ENCODE results near the gene ACHE. TPM values are rescaled to one million over a fixed set of nuclear protein-coding genes. Genes with fewer than 3 reads are reported as not detected.
"Not testable (repeated sequence)": the region's sequence is repeated elsewhere in the genome, so short reads cannot be mapped to it uniquely, and the experiment has no call there.

ACHE gene
- total and polyA plus RNA-seq, 2 donors (not counting 1 experiment from before 2014, with no cell fraction given) = under 0.01 to 0.07 TPM

DNA sequence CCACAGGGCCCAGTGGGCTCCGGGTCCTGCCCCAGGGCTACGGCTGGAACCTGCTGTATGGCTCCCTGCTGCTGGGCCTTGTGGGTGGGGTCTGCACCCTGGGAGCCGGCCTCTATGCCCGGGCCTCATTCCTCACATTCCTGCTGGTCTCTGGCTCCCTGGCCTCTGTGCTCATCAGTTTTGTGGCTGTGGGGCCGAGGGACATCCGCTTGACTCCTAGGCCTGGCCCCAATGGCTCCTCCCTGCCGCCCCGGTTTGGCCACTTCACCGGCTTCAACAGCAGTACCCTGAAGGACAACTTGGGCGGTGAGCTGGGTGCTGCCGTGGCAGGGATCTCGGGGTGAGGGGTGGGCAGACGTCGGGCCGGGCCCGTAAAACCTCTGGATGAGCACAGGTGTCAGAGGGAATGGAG lies 38.8 kb downstream of the ACHE start:
- Histone ChIP-seq H3K4me3 (replicated peaks in 1 of 4; ENCODE audit: control extremely low read depth in 1 of 4, insufficient read depth in 1 of 4, low read depth in 3 of 4, low read length in 4 of 4) (no peak overlapping the region), H3K36me3 (ENCODE audit: control insufficient read depth, insufficient read depth, low read length) (peaks cover 12% of the 10 kb centered on the region), H3K9me3 (ENCODE audit: control insufficient read depth, insufficient read depth, low read depth, low read length) (no peaks in the 10 kb centered on the region), H3K27me3 (ENCODE audit: control insufficient read depth, insufficient read depth, low read length) (no peaks in the 10 kb centered on the region), H3K4me1 (ENCODE audit: control insufficient read depth, extremely low read depth, insufficient read depth, low read length) (peaks cover 3% of the 10 kb centered on the region), H3K4me2 (ENCODE audit: extremely low read depth, insufficient read depth, low read length) (no peak overlapping the region), H4K20me1 (ENCODE audit: control insufficient read depth, extremely low read depth, insufficient read depth, low read length) (no peaks in the 10 kb centered on the region), H3K9ac (ENCODE audit: insufficient read depth, low read length) (no peak overlapping the region), H3K27ac (ENCODE audit: insufficient read depth, low read length) (no peak overlapping the region), H3K79me2 (ENCODE audit: control insufficient read depth, insufficient read depth, low read length) (peaks cover 2% of the 10 kb centered on the region), H2AFZ (ENCODE audit: low read length) (no peak overlapping the region)
- DNase-seq (ENCODE audit: low read depth in 2 of 2) = no peak
- TF ChIP-seq, protein P1, sequence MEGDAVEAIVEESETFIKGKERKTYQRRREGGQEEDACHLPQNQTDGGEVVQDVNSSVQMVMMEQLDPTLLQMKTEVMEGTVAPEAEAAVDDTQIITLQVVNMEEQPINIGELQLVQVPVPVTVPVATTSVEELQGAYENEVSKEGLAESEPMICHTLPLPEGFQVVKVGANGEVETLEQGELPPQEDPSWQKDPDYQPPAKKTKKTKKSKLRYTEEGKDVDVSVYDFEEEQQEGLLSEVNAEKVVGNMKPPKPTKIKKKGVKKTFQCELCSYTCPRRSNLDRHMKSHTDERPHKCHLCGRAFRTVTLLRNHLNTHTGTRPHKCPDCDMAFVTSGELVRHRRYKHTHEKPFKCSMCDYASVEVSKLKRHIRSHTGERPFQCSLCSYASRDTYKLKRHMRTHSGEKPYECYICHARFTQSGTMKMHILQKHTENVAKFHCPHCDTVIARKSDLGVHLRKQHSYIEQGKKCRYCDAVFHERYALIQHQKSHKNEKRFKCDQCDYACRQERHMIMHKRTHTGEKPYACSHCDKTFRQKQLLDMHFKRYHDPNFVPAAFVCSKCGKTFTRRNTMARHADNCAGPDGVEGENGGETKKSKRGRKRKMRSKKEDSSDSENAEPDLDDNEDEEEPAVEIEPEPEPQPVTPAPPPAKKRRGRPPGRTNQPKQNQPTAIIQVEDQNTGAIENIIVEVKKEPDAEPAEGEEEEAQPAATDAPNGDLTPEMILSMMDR (conservative IDR thresholded peaks at IDR 0.05 in 1 of 2, IDR thresholded peaks at IDR 0.05 in 1 of 2; ENCODE audit: low read depth in 1 of 2, low read length in 2 of 2) = no peak

DNA sequence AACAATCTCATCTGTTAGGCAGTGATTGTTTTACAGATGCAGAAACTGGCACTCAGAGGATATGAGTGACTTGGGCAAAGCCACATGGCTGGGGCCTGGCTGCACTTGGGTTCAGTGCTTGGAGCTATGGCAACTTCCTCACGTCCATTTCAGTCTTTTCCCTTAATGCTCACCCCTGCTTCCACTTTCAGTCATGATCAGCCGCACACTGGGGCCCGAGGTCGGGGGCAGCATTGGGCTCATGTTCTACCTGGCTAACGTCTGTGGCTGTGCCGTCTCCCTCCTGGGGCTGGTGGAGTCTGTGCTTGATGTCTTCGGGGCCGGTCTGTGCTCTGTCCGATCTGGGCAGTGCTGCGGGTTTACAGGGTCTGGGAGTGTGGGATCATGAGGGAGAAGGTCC lies 40.2 kb downstream of the ACHE start:
- H3K9me3 ChIP-seq (ENCODE audit: control insufficient read depth, insufficient read depth, low read depth, low read length) = no peaks in the 10 kb centered on the region

DNA sequence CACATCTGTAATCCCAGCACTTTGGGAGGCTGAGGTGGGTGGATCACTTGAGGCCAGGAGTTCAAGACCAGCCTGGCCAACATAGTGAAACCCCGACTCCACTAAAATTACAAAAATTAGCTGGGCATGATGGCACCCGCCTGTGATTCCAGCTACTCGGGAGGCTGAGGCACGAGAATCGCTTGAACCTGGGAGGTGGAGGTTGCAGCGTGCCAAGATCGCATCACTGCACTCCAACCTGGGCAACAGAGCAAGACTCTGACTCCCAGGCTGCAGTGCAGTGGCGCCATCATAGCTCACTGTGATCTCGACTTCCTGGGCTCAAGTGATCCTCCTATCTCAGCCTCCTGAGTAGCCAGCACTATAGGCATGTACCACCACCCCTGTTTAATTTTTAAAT lies 40.8 kb downstream of the ACHE start:
- not testable (repeated sequence) for H3K27me3 ChIP-seq (ENCODE audit: control insufficient read depth, insufficient read depth, low read length); DNase-seq (ENCODE audit: low read depth in 2 of 2); H3K36me3 ChIP-seq (ENCODE audit: control insufficient read depth, insufficient read depth, low read length); H3K27ac ChIP-seq (ENCODE audit: insufficient read depth, low read length); H3K4me2 ChIP-seq (ENCODE audit: extremely low read depth, insufficient read depth, low read length); H3K4me1 ChIP-seq (ENCODE audit: control insufficient read depth, extremely low read depth, insufficient read depth, low read length); H4K20me1 ChIP-seq (ENCODE audit: control insufficient read depth, extremely low read depth, insufficient read depth, low read length); H2AFZ ChIP-seq (ENCODE audit: low read length); H3K79me2 ChIP-seq (ENCODE audit: control insufficient read depth, insufficient read depth, low read length); H3K9ac ChIP-seq (ENCODE audit: insufficient read depth, low read length); H3K4me3 ChIP-seq (replicated peaks in 1 of 4; ENCODE audit: control extremely low read depth in 1 of 4, insufficient read depth in 1 of 4, low read depth in 3 of 4, low read length in 4 of 4); H3K9me3 ChIP-seq (ENCODE audit: control insufficient read depth, insufficient read depth, low read depth, low read length)

More for the DNA sequence above, 40.2 kb downstream of the ACHE start:
- Histone ChIP-seq H2AFZ (ENCODE audit: low read length) (no peak overlapping the region), H4K20me1 (ENCODE audit: control insufficient read depth, extremely low read depth, insufficient read depth, low read length) (no peaks in the 10 kb centered on the region), H3K4me2 (ENCODE audit: extremely low read depth, insufficient read depth, low read length) (no peak overlapping the region), H3K9ac (ENCODE audit: insufficient read depth, low read length) (no peak overlapping the region), H3K36me3 (ENCODE audit: control insufficient read depth, insufficient read depth, low read length) (peaks cover 5% of the 10 kb centered on the region), H3K27me3 (ENCODE audit: control insufficient read depth, insufficient read depth, low read length) (no peaks in the 10 kb centered on the region), H3K4me3 (replicated peaks in 1 of 4; ENCODE audit: control extremely low read depth in 1 of 4, insufficient read depth in 1 of 4, low read depth in 3 of 4, low read length in 4 of 4) (no peak overlapping the region), H3K4me1 (ENCODE audit: control insufficient read depth, extremely low read depth, insufficient read depth, low read length) (peaks cover 4% of the 10 kb centered on the region), H3K27ac (ENCODE audit: insufficient read depth, low read length) (no peak overlapping the region), H3K79me2 (ENCODE audit: control insufficient read depth, insufficient read depth, low read length) (peaks cover 2% of the 10 kb centered on the region)
- no peak for TF ChIP-seq EZH2 (IDR thresholded peaks at IDR 0.05; ENCODE audit: low read length, missing control alignments)
- TF ChIP-seq, protein P1 (conservative IDR thresholded peaks at IDR 0.05 in 1 of 2, IDR thresholded peaks at IDR 0.05 in 1 of 2; ENCODE audit: low read depth in 1 of 2, low read length in 2 of 2) = no peak
- no peak for DNase-seq (ENCODE audit: low read depth in 2 of 2)
